HEK293T (cell line): Measurements from ENCODE around the gene ZNF565.
"Not testable (repeated sequence)": the region's sequence is repeated elsewhere in the genome, so short reads cannot be mapped to it uniquely, and the experiment has no call there.

Experiments
- CTBP1 ChIP-seq: fragments of 450-650 bp; IDR thresholded peaks from 2 replicates; pipeline ENCODE4 v1.6.1; 2016; ENCODE audit warnings: borderline replicate concordance
- ELF4 ChIP-seq: fragments of 450-650 bp; IDR thresholded peaks from 2 replicates; pipeline ENCODE4 v1.6.1; 2017; ENCODE audit warnings: antibody characterized with exemption
- FOXA1 ChIP-seq: fragments of 450-650 bp; IDR thresholded peaks from 2 replicates; pipeline ENCODE4 v1.6.1; 2016; ENCODE audit warnings: mild to moderate bottlenecking
- FOXK2 ChIP-seq: fragments of 450-650 bp; IDR thresholded peaks from 2 replicates; pipeline ENCODE4 v1.6.1; 2016; ENCODE audit warnings: mild to moderate bottlenecking
- FOXM1 ChIP-seq: fragments of 450-650 bp; IDR thresholded peaks from 2 replicates; pipeline ENCODE4 v1.6.1; 2017; ENCODE audit warnings: mild to moderate bottlenecking, borderline replicate concordance
- HDGF ChIP-seq: fragments of 450-650 bp; IDR thresholded peaks from 2 replicates; pipeline ENCODE4 v1.6.1; 2017; ENCODE audit warnings: antibody characterized with exemption, borderline replicate concordance
- LEF1 ChIP-seq: fragments of 450-650 bp; IDR thresholded peaks from 2 replicates; pipeline ENCODE4 v1.6.1; 2017; ENCODE audit warnings: mild to moderate bottlenecking, borderline replicate concordance
- NFRKB ChIP-seq: fragments of 450-650 bp; IDR thresholded peaks from 2 replicates; pipeline ENCODE4 v1.6.1; 2016; ENCODE audit warnings: mild to moderate bottlenecking, moderate library complexity
- SP1 ChIP-seq: fragments of 450-650 bp; IDR thresholded peaks from 2 replicates; pipeline ENCODE4 v1.6.1; 2017
- TARDBP ChIP-seq: fragments of 450-650 bp; IDR thresholded peaks from 2 replicates; pipeline ENCODE4 v1.6.1; 2016
- ZNF384 ChIP-seq: fragments of 450-650 bp; IDR thresholded peaks from 2 replicates; pipeline ENCODE4 v1.6.1; 2016

DNA sequence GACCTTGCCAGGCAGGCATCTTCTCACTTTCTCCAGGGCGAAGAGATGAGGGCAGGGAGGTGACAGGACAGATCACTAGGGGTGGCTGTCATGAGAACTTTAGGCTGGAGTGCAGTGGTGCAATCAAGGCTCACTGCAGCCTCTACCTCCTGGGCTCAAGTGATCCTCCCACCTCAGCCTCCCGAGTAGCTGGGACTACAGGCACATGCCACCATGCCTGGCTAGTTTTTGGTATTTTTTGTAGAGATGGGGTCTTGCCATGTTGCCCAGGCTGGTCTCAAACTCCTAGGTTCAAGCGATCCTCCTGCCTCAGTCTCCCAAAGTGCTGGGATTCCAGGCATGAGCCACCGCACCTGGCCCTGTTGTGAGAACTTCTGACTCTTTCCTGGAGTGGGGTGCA, 79.6 kb downstream of the ZNF565 start:
- TF ChIP-seq TARDBP, ELF4, FOXM1, NFRKB, SP1, ZNF384, FOXK2, HDGF, CTBP1, FOXA1, LEF1: not testable (repeated sequence)
